GM13977 (cell line): Measurements from ENCODE around the gene SORCS1.
"Not testable (repeated sequence)": the region's sequence is repeated elsewhere in the genome, so short reads cannot be mapped to it uniquely, and the experiment has no call there.

ENCODE experiments used
- DNase-seq: peaks from one replicate; pipeline ENCODE4 v3.0.0; 2012; ENCODE audit warnings: low spot score
- in situ Hi-C: fragments of 300-500 bp; cut with MboI; formaldehyde crosslinking; loops from one replicate; pipeline ENCODE4 v1.12.0; 2022; ENCODE audit warnings: low sequenced_read_pairs, low pct_unique_long_range_greater_than_20kb, mixed read lengths, inconsistent platforms; ENCODE audit not compliant: unreplicated experiment
- TF ChIP-seq, protein P1 (sequence below): IDR thresholded peaks from 2 replicates; pipeline ENCODE4 v1.5.1; 2012; ENCODE audit warnings: mild to moderate bottlenecking, control low read depth; ENCODE audit not compliant: insufficient read depth; ENCODE audit errors: extremely low read depth, missing control alignments

Gene SORCS1

GRCh38 chr10:106931159-106931852 lies 233.2 kb downstream of the SORCS1 start:
- peak; percentile 55 for DNase-seq
- TF ChIP-seq, protein P1, sequence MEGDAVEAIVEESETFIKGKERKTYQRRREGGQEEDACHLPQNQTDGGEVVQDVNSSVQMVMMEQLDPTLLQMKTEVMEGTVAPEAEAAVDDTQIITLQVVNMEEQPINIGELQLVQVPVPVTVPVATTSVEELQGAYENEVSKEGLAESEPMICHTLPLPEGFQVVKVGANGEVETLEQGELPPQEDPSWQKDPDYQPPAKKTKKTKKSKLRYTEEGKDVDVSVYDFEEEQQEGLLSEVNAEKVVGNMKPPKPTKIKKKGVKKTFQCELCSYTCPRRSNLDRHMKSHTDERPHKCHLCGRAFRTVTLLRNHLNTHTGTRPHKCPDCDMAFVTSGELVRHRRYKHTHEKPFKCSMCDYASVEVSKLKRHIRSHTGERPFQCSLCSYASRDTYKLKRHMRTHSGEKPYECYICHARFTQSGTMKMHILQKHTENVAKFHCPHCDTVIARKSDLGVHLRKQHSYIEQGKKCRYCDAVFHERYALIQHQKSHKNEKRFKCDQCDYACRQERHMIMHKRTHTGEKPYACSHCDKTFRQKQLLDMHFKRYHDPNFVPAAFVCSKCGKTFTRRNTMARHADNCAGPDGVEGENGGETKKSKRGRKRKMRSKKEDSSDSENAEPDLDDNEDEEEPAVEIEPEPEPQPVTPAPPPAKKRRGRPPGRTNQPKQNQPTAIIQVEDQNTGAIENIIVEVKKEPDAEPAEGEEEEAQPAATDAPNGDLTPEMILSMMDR = no peak
- in situ Hi-C loops = no loop called here

GRCh38 chr10:106930751-106931150 lies 233.8 kb downstream of the SORCS1 start:
- no peak for DNase-seq
- in situ Hi-C loops = no loop called here
- TF ChIP-seq, protein P1 = no peak

DNA sequence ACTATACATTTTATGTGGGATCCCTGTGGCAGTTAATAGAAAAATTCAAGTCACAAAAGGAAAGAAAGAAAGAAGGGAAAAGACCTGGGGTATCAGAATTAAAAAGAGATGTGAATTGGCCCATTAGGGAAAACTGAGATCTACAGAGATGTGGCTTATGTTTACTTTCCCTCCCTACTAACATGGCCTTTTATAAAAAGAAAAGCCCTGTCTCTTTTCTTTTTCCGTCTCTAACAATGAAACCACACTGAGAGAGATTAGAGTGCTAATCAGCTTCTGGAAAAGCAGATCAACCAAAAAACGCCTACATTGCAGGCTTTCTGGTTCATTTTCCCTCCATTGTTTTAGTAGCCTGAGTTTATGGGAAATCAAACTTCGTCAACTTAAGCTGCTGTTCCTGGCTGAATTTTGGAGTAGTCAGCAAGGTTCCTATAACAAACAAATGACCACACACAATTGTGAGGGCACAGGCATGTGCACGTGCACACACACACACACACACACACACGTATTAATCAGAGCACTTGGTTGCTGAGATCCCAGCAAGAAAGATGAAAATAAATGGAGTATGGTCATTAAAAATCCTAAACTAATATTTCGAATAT lies 235.1 kb downstream of the SORCS1 start:
- no peak for DNase-seq
- TF ChIP-seq, protein P1 = no peak
- in situ Hi-C loops = no loop called here

GRCh38 chr10:106928151-106928550 lies 236.4 kb downstream of the SORCS1 start:
- in situ Hi-C loops, DNase-seq: not testable (repeated sequence)

DNA sequence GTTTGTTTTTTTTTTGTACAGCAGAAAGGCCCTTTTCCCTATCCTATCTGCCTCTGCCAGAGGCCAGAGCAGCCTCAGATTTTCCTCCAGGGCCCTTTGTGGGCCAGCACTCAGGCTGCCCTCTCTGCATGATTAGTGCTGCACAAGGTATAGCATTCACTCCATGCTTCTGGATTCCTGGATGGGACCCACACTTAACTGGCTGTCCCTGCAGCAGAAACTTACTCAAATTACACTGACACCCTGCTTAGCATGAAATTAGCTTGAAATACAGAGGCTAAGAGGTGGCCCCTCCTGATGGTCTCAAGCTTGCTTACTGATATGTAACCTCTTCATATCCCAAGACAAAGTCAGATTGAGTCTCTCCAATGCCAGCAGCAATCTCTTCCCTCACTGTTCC lies 239.3 kb downstream of the SORCS1 start:
- in situ Hi-C loops = no loop called here
- no peak for DNase-seq

DNA sequence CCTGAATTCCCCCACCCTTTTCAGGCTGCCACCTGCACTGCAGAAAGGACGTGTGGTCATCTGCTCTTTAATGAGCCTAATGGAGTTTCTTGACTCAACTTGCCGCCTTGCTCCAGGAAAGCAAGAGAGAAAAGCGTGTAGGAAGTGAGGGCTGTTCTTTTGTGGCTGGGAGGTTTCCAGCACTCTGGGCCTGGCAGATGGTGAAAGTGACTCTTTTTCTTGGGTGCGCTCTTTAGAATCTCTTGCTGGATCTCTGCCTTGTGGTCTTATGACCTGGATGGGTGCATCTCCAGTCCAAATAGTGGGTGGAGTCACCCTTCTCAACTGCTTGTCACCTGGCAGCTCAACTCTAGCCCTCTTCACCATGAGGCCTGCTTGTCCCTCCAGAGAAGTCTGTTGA lies 244.0 kb downstream of the SORCS1 start:
- TF ChIP-seq, protein P1 = no peak
- no peak for DNase-seq
- in situ Hi-C loops = no loop called here

More for the DNA sequence above, 239.3 kb downstream of the SORCS1 start:
- TF ChIP-seq, protein P1 = no peak

DNA sequence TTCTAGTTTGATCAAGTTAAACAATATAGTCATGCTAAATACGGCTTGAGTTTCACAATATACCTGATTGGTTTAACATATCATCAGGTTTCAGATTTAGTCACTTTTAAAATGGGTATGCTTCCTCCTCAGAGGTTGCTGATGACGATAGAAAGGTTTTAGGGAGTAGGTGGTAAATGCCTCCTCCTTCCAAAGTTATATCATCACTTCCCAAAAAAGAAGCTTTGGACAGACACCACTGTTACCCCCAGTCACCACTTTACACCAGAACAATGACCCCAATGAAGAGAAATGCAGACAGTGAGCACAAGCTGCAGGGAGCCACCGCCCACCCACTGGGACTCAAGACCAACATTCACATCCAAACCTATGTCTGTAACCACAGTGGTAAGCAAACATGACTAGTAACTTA lies 244.6 kb downstream of the SORCS1 start:
- peak; percentile 42 for DNase-seq
- in situ Hi-C loops = no loop called here
- TF ChIP-seq, protein P1 = no peak
